H9 (cell line): ENCODE data around the gene FAM237A. TPM values are rescaled to one million over a fixed set of nuclear protein-coding genes. Genes with fewer than 3 reads are reported as not detected.

Experiments used
- DNase-seq: peaks from one replicate; pipeline ENCODE4 v3.0.0-alpha.2; 2017
- H2AFZ ChIP-seq: one replicate; pipeline ENCODE4 v1.6.1; 2013; ENCODE audit warnings: mild to moderate bottlenecking, low read length, control low read depth, moderate library complexity
- H2AK5ac ChIP-seq: 2 replicates; pipeline ENCODE4 v1.6.1; 2013; ENCODE audit warnings: low read length, control low read depth, mixed read lengths; ENCODE audit not compliant: insufficient read length
- H2BK120ac ChIP-seq: one replicate; pipeline ENCODE4 v1.6.1; 2013; ENCODE audit warnings: low read depth, mild to moderate bottlenecking, low read length, control low read depth, inconsistent platforms; ENCODE audit not compliant: poor library complexity, severe bottlenecking
- H2BK12ac ChIP-seq: 2 replicates; pipeline ENCODE4 v1.6.1; 2013; ENCODE audit warnings: low read length, control low read depth, mixed read lengths, low read depth; ENCODE audit not compliant: insufficient read length
- H2BK15ac ChIP-seq: 2 replicates; pipeline ENCODE4 v1.6.1; 2013; ENCODE audit warnings: low read depth, low read length, control low read depth
- H2BK20ac ChIP-seq: one replicate; pipeline ENCODE4 v1.6.1; 2013; ENCODE audit warnings: low read depth, mild to moderate bottlenecking, low read length, control low read depth, inconsistent platforms; ENCODE audit not compliant: poor library complexity, severe bottlenecking
- H2BK5ac ChIP-seq: 2 replicates; pipeline ENCODE4 v1.6.1; 2013; ENCODE audit warnings: low read length, control low read depth, mixed read lengths; ENCODE audit not compliant: insufficient read length
- H3K14ac ChIP-seq: 2 replicates; pipeline ENCODE4 v1.6.1; 2013; ENCODE audit warnings: low read length, control low read depth; ENCODE audit not compliant: insufficient read depth
- H3K18ac ChIP-seq: 2 replicates; pipeline ENCODE4 v1.6.1; 2013; ENCODE audit warnings: low read depth, mild to moderate bottlenecking, mixed read lengths, low read length, control low read depth; ENCODE audit not compliant: insufficient read length
- H3K23ac ChIP-seq: 2 replicates; pipeline ENCODE4 v1.6.1; 2013; ENCODE audit warnings: low read length, control low read depth, mixed read lengths, low read depth; ENCODE audit not compliant: insufficient read length
- H3K23me2 ChIP-seq: 2 replicates; pipeline ENCODE4 v1.6.1; 2013; ENCODE audit warnings: low read depth, mild to moderate bottlenecking, mixed read lengths, low read length, control low read depth; ENCODE audit not compliant: insufficient read length, poor library complexity, severe bottlenecking
- H3K27ac ChIP-seq: 2 replicates; pipeline ENCODE4 v1.5.1; 2013; ENCODE audit warnings: low read length, control low read depth, mixed read lengths, low read depth; ENCODE audit not compliant: insufficient read length
- H3K27me3 ChIP-seq: 2 replicates; pipeline ENCODE4 v1.6.1; 2013; ENCODE audit warnings: low read length, control low read depth, inconsistent platforms; ENCODE audit not compliant: insufficient read depth
- H3K4ac ChIP-seq: 2 replicates; pipeline ENCODE4 v1.6.1; 2013; ENCODE audit warnings: low read depth, mild to moderate bottlenecking, control low read depth, inconsistent platforms, low read length, moderate library complexity
- H3K4me1 ChIP-seq: 2 replicates; pipeline ENCODE4 v1.6.1; 2013; ENCODE audit warnings: low read length, control low read depth, inconsistent platforms; ENCODE audit not compliant: insufficient read depth
- H3K4me2 ChIP-seq: 2 replicates; pipeline ENCODE4 v1.6.1; 2013; ENCODE audit warnings: low read length, control low read depth, mixed read lengths; ENCODE audit not compliant: insufficient read length, insufficient read depth
- H3K56ac ChIP-seq: 2 replicates; pipeline ENCODE4 v1.6.1; 2013; ENCODE audit warnings: low read depth, mild to moderate bottlenecking, mixed read lengths, low read length, control low read depth; ENCODE audit not compliant: insufficient read length
- H3K79me1 ChIP-seq: 2 replicates; pipeline ENCODE4 v1.6.1; 2013; ENCODE audit warnings: low read depth, mild to moderate bottlenecking, moderate library complexity, low read length, control low read depth, inconsistent platforms; ENCODE audit not compliant: insufficient read depth, poor library complexity, severe bottlenecking
- H3K79me2 ChIP-seq: 2 replicates; pipeline ENCODE4 v1.6.1; 2013; ENCODE audit warnings: low read length, control low read depth, inconsistent platforms; ENCODE audit not compliant: insufficient read depth
- H3K9ac ChIP-seq: 2 replicates; pipeline ENCODE4 v1.6.1; 2013; ENCODE audit warnings: low read length, control low read depth, mixed read lengths; ENCODE audit not compliant: insufficient read length; ENCODE audit errors: extremely low read depth
- H3K9me3 ChIP-seq: one replicate; pipeline ENCODE4 v1.6.1; 2013; ENCODE audit warnings: low read depth, low read length, inconsistent platforms; ENCODE audit not compliant: control insufficient read depth
- H3T11ph ChIP-seq: one replicate; pipeline ENCODE4 v1.6.1; 2013; ENCODE audit warnings: mild to moderate bottlenecking, low read length, control low read depth, inconsistent platforms
- H4K20me1 ChIP-seq: one replicate; pipeline ENCODE4 v1.6.1; 2013; ENCODE audit not compliant: control insufficient read depth, insufficient read length, insufficient read depth
- H4K5ac ChIP-seq: 2 replicates; pipeline ENCODE4 v1.6.1; 2013; ENCODE audit warnings: low read depth, mild to moderate bottlenecking, mixed read lengths, low read length, control low read depth; ENCODE audit not compliant: insufficient read length
- H4K8ac ChIP-seq: replicated peaks from 2 replicates; pipeline ENCODE4 v1.6.1; 2013; ENCODE audit warnings: low read length, control low read depth, mixed read lengths, low read depth; ENCODE audit not compliant: insufficient read length
- H4K91ac ChIP-seq: 2 replicates; pipeline ENCODE4 v1.6.1; 2013; ENCODE audit warnings: low read depth, mild to moderate bottlenecking, moderate library complexity, mixed read lengths, low read length, control low read depth; ENCODE audit not compliant: insufficient read length
- H3K27ac Mint-ChIP-seq, 3 experiments: 2 replicates in 2 of 3; 3 replicates in 1 of 3; pipeline ENCODE4 v1.8.0; 2020 to 2021; ENCODE audit warnings: mixed read lengths in 3 of 3, mild to moderate bottlenecking in 1 of 3, moderate library complexity in 1 of 3
- H3K27me3 Mint-ChIP-seq: 2 replicates; pipeline ENCODE4 v1.8.0; 2021; ENCODE audit warnings: low read depth, mild to moderate bottlenecking, moderate library complexity, mixed read lengths
- H3K36me3 Mint-ChIP-seq, 3 experiments: 2 replicates in 2 of 3; 3 replicates in 1 of 3; pipeline ENCODE4 v1.8.0; 2020 to 2021; ENCODE audit warnings: low read depth in 3 of 3, mixed read lengths in 3 of 3; ENCODE audit not compliant: insufficient read depth in 1 of 3
- H3K4me1 Mint-ChIP-seq, 2 experiments: 2 replicates each; pipeline ENCODE4 v1.8.0; 2020; ENCODE audit warnings: mixed read lengths in 2 of 2
- H3K4me3 Mint-ChIP-seq, 2 experiments: 2 replicates in 1 of 2; 3 replicates in 1 of 2; pipeline ENCODE4 v1.8.0; 2020 to 2021; ENCODE audit warnings: mild to moderate bottlenecking in 2 of 2, mixed read lengths in 2 of 2, moderate library complexity in 1 of 2
- H3K9me3 Mint-ChIP-seq, 2 experiments: 2 replicates in 1 of 2; 3 replicates in 1 of 2; pipeline ENCODE4 v1.8.0; 2020; ENCODE audit warnings: mild to moderate bottlenecking in 2 of 2, mixed read lengths in 2 of 2, moderate library complexity in 1 of 2
- CTCF ChIP-seq: fragments of 200-600 bp; sonication (generic); conservative IDR thresholded peaks from 3 replicates; pipeline ENCODE4 v1.8.0; 2021; ENCODE audit warnings: antibody characterized with exemption, mild to moderate bottlenecking
- WGBS: extraction: QIAGEN DNeasy Blood & Tissue Kit; methylation state at CpG from one replicate; pipeline ENCODE4 v1.1.7; 2013; ENCODE audit warnings: missing lambda C conversion rate, low lambda C conversion rate, mixed read lengths; ENCODE audit not compliant: insufficient read length; ENCODE audit errors: extremely low coverage; 5-methylcytosine and 5-hydroxymethylcytosine counted together
- total RNA-seq: library from RNA; stranded (reverse); gene quantifications from 2 replicates; pipeline ENCODE4 v1.2.1, GENCODE V29; 2021

The FAM237A gene
- total RNA-seq, 1 experiment from 2014 or later: not detected

GRCh38 chr2:206619011-206619410 is 23.3 kb upstream of the FAM237A start:
- no peak for DNase-seq
- Histone ChIP-seq H3K4me2 (no peak overlapping the region), H3K56ac (no peak overlapping the region), H3K4ac (no peak overlapping the region), H2AK5ac (no peak overlapping the region), H3K23ac (no peak overlapping the region), H4K5ac (no peak overlapping the region), H3K14ac (no peak overlapping the region), H3K18ac (no peak overlapping the region), H4K91ac (no peak overlapping the region), H3K9ac (no peak overlapping the region), H3K9me3 (no peaks in the 10 kb centered on the region), H3T11ph (no peak overlapping the region), H3K4me1 (no peaks in the 10 kb centered on the region), H2BK5ac (no peak overlapping the region), H3K79me2 (no peaks in the 10 kb centered on the region), H4K8ac (no peak overlapping the region), H2BK20ac (no peak overlapping the region), H4K20me1 (peaks cover 2% of the 10 kb centered on the region), H2AFZ (no peak overlapping the region), H3K27me3 (no peaks in the 10 kb centered on the region), H3K23me2 (no peaks in the 10 kb centered on the region), H2BK12ac (no peak overlapping the region), H2BK120ac (no peak overlapping the region), H3K27ac (no peak overlapping the region), H3K79me1 (no peaks in the 10 kb centered on the region), H2BK15ac (no peak overlapping the region)
- peaks cover 0 to 2% (median 0%) of the 10 kb centered on the region in 3 experiments; a peak in 2 of 7 replicates for H3K36me3 Mint-ChIP-seq
- H3K9me3 Mint-ChIP-seq: no peaks in the 10 kb centered on the region
- no peak overlapping the region for H3K27ac Mint-ChIP-seq
- TF ChIP-seq CTCF: no peak
- H3K27me3 Mint-ChIP-seq: no peaks in the 10 kb centered on the region
- no CpG with 5 or more reads among the region's 3 CpGs for WGBS
- no peak overlapping the region for H3K4me3 Mint-ChIP-seq
- H3K4me1 Mint-ChIP-seq: 0 out of 4 replicates have a peak, but pooled peaks cover 0 to 3% of the 10 kb centered on the region in 2 experiments
